ENCODE results near the gene OR2F2.

OR2F2 gene

GRCh38 chr7:143934526-143935325 lies at the start of gene OR2F2:
OR2F2 (plus strand) TSS chr7:143935233; CDS start chr7:143935233, 0 bp downstream.
- in situ Hi-C loops (cut with HindIII; ENCODE audit: low sequenced_read_pairs) = no loop called here
- TF ChIP-seq CTCF (IDR thresholded peaks at IDR 0.05; ENCODE audit: low read depth, low read length, missing control alignments) = no peak
- DNase-seq (ENCODE audit: low read depth) = no peak
- no peak within 1 kb of the TSS for H3K4me3 ChIP-seq (ENCODE audit: low read depth, low read length)

- no peak for TF ChIP-seq CTCF (IDR thresholded peaks at IDR 0.05; ENCODE audit: low read depth, low read length, missing control alignments)
- in situ Hi-C loops (cut with HindIII; ENCODE audit: low sequenced_read_pairs) = no loop called here
- H3K4me3 ChIP-seq (ENCODE audit: low read depth, low read length) = no peak overlapping the region
- no peak for DNase-seq (ENCODE audit: low read depth)
Measured at GRCh38 chr7:143885951-143886350, 49.1 kb upstream of the OR2F2 start.

GRCh38 chr7:143886826-143887477 lies 48.1 kb upstream of the OR2F2 start:
- in situ Hi-C loops (cut with HindIII; ENCODE audit: low sequenced_read_pairs) = no loop called here
- TF ChIP-seq CTCF (IDR thresholded peaks at IDR 0.05; ENCODE audit: low read depth, low read length, missing control alignments) = no peak
- H3K4me3 ChIP-seq (ENCODE audit: low read depth, low read length) = no peak overlapping the region
- DNase-seq (ENCODE audit: low read depth) = no peak

DNA sequence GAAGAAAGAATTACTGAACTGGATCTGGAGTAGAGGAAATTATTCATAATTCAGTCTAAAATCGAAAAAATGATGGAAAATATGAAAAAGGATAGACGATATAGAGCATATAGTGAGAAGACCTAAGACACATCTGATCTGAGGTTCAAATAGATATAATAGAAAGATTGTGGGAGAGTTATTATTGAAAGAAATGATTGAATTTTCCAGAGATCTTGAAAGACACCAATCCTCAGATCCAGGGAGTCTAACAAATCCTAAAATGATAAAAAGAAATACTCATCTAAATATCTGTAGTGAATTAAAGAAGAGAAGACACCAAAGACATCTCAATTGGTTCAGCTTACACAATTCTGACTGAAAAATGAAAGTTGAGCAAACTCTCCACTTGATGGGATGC lies 46.0 kb upstream of the OR2F2 start:
- no peak for DNase-seq (ENCODE audit: low read depth)
- no peak for TF ChIP-seq CTCF (IDR thresholded peaks at IDR 0.05; ENCODE audit: low read depth, low read length, missing control alignments)
- no peak overlapping the region for H3K4me3 ChIP-seq (ENCODE audit: low read depth, low read length)
- in situ Hi-C loops (cut with HindIII; ENCODE audit: low sequenced_read_pairs) = no loop called here

DNA sequence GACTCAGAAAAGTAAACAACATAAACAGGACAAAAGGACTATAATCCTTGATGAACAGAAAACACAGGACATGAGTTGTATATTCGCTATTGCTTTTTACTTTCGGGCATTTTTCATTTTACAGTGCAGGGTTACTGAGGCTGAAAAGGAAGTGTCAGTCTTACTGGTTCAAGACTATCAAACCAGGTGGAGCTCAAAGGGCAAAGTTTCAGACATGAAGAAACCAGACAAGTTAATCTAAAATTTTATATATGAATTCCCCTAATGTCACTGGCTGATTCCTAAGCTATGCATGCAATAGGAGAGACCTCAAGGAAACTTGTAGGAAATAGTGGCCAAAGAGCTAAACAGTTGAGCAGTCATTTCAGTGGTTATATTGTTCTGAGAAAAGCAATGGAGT lies 44.5 kb upstream of the OR2F2 start:
- no peak overlapping the region for H3K4me3 ChIP-seq (ENCODE audit: low read depth, low read length)
- DNase-seq (ENCODE audit: low read depth) = no peak
- TF ChIP-seq CTCF (IDR thresholded peaks at IDR 0.05; ENCODE audit: low read depth, low read length, missing control alignments) = no peak
- in situ Hi-C loops (cut with HindIII; ENCODE audit: low sequenced_read_pairs) = no loop called here

- TF ChIP-seq CTCF (IDR thresholded peaks at IDR 0.05; ENCODE audit: low read depth, low read length, missing control alignments) = no peak
- DNase-seq (ENCODE audit: low read depth) = no peak
- in situ Hi-C loops (cut with HindIII; ENCODE audit: low sequenced_read_pairs) = no loop called here
- H3K4me3 ChIP-seq (ENCODE audit: low read depth, low read length) = no peak overlapping the region
Measured at GRCh38 chr7:143891457-143891856, 43.6 kb upstream of the OR2F2 start.
